Ectodermal cell (in vitro differentiated cells): ENCODE measurements around the gene FFAR1. TPM values are rescaled to one million over a fixed set of nuclear protein-coding genes. Genes with fewer than 3 reads are reported as not detected.

Source experiments
- H3K27ac ChIP-seq: 2 replicates; pipeline ENCODE4 v1.7.0; 2013; ENCODE audit warnings: mild to moderate bottlenecking, low read depth, low read length; ENCODE audit not compliant: insufficient read depth, poor library complexity, severe bottlenecking
- H3K27me3 ChIP-seq: 2 replicates; pipeline ENCODE4 v1.7.0; 2013; ENCODE audit warnings: mild to moderate bottlenecking, low read length; ENCODE audit not compliant: insufficient read depth, control insufficient read depth, poor library complexity, severe bottlenecking
- H3K36me3 ChIP-seq: one replicate; pipeline ENCODE4 v1.7.0; 2013; ENCODE audit warnings: low read length; ENCODE audit not compliant: control insufficient read depth, insufficient read depth
- H3K4me1 ChIP-seq: one replicate; pipeline ENCODE4 v1.7.0; 2013; ENCODE audit warnings: low read length; ENCODE audit not compliant: control insufficient read depth, insufficient read depth
- H3K4me3 ChIP-seq: 2 replicates; pipeline ENCODE4 v1.7.0; 2013; ENCODE audit warnings: low read depth, low read length, control low read depth; ENCODE audit not compliant: insufficient read depth
- H3K9me3 ChIP-seq: 2 replicates; pipeline ENCODE4 v1.7.0; 2013; ENCODE audit warnings: mild to moderate bottlenecking, low read length, moderate library complexity; ENCODE audit not compliant: control insufficient read depth
- WGBS, 2 experiments: methylation state at CpG; one replicate each; pipeline ENCODE4 v1.1.7; 2013; ENCODE audit warnings: missing lambda C conversion rate in 2 of 2; 5-methylcytosine and 5-hydroxymethylcytosine counted together
- polyA plus RNA-seq, 4 experiments: library from polyadenylated mRNA; stranded (reverse); fragments of 50-300 nt; gene quantifications; one replicate each; pipeline ENCODE4 v1.2.3, GENCODE V29; 2013

FFAR1 gene, protein sequence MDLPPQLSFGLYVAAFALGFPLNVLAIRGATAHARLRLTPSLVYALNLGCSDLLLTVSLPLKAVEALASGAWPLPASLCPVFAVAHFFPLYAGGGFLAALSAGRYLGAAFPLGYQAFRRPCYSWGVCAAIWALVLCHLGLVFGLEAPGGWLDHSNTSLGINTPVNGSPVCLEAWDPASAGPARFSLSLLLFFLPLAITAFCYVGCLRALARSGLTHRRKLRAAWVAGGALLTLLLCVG (N-terminal part only)
- not detected for polyA plus RNA-seq (2013, experiment 1 of 4)
- polyA plus RNA-seq (2013, experiment 2 of 4), result not detected
- not detected for polyA plus RNA-seq (2013, experiment 3 of 4)
- polyA plus RNA-seq (2013, experiment 4 of 4), result not detected

DNA sequence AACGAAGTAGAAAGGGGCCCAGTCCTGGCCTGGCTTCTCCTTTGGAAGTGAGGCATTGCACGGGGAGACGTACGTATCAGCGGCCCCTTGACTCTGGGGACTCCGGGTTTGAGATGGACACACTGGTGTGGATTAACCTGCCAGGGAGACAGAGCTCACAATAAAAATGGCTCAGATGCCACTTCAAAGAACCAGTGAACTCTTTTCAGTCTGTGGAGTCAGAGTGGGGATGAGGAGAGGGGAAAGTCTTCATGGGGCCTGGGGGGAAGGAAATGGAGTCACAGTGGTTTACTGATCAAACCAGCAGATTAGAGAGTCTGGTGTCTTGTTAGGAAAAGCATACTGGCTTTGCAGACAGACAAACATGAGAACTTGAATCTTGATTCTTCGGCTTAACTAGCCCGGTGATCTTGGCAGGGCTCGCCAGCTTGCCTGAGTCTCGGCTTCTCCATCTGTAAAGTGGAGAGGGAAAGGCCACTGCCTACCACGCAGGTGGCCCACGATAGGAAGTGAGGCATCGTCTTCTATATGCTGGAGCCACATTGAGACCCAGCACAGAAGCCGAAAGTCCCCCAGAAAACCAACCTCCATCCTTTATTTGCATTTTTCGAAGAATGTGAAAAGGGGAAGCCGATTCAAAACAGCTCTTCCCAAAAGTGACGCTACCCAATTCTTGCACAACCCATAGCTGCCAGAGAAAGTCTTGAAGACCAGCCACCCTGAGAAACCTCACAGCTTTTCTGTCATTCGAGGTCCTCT is at the start of gene FFAR1:
Gene FFAR1, plus strand, starts transcription at position 732 of the 759 bp plus-strand sequence. CDS start 3,650 bp downstream, outside the sequence.
- H3K9me3 ChIP-seq, result no peaks in the 10 kb centered on the region
- no peaks in the 10 kb centered on the region for H3K36me3 ChIP-seq
- no peaks in the 10 kb centered on the region for H3K4me1 ChIP-seq
- no peak within 1 kb of the TSS for H3K4me3 ChIP-seq
- no peak within 1 kb of the TSS for H3K27ac ChIP-seq
- WGBS, 2 experiments, result 93% methylated on average over 18 of the region's 18 CpGs
- H3K27me3 ChIP-seq, result peaks cover 31% of the 10 kb centered on the region

DNA sequence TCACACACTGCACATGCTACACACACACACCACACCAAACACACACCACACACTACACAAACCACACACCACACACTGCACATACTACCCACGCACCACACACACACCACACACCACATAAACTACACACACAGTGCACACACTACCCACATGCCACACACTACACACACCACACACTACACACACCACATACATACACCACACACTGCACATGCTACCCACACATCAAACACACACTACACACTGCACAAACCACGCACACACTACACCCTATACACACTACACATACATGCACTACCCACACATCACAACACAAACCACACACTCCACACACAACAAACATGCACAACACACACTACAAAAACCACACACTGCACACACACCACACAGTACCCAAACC is 49.8 kb upstream of the FFAR1 start:
- no peak overlapping the region for H3K4me3 ChIP-seq
- no peak overlapping the region for H3K27ac ChIP-seq
- WGBS, 2 experiments, result 85 to 90% methylated on average over 2 of the region's 2 CpGs

DNA sequence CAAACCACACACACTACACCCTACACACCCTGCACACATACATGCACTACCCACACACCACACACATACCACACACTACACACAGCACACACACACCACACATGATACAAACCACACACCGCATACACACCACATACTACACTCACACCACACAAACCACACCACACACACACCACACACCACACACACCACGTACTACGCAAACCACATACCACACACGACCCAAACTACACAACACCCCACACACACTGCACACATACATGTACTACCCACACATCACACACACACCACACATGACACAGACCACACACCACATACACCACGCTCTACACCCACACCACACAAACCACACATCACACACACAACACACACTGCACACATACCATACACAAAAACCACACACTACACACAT is 49.1 kb upstream of the FFAR1 start:
- Histone ChIP-seq H3K27ac (no peak overlapping the region), H3K36me3 (no peaks in the 10 kb centered on the region), H3K9me3 (no peaks in the 10 kb centered on the region), H3K4me3 (no peak overlapping the region), H3K4me1 (peaks cover 6% of the 10 kb centered on the region), H3K27me3 (no peaks in the 10 kb centered on the region)
- 89 to 92% methylated on average over 5 of the region's 5 CpGs for WGBS, 2 experiments

More for the DNA sequence above, 49.8 kb upstream of the FFAR1 start:
- Histone ChIP-seq H3K9me3 (no peaks in the 10 kb centered on the region), H3K27me3 (no peaks in the 10 kb centered on the region), H3K4me1 (peaks cover 9% of the 10 kb centered on the region), H3K36me3 (no peaks in the 10 kb centered on the region)

DNA sequence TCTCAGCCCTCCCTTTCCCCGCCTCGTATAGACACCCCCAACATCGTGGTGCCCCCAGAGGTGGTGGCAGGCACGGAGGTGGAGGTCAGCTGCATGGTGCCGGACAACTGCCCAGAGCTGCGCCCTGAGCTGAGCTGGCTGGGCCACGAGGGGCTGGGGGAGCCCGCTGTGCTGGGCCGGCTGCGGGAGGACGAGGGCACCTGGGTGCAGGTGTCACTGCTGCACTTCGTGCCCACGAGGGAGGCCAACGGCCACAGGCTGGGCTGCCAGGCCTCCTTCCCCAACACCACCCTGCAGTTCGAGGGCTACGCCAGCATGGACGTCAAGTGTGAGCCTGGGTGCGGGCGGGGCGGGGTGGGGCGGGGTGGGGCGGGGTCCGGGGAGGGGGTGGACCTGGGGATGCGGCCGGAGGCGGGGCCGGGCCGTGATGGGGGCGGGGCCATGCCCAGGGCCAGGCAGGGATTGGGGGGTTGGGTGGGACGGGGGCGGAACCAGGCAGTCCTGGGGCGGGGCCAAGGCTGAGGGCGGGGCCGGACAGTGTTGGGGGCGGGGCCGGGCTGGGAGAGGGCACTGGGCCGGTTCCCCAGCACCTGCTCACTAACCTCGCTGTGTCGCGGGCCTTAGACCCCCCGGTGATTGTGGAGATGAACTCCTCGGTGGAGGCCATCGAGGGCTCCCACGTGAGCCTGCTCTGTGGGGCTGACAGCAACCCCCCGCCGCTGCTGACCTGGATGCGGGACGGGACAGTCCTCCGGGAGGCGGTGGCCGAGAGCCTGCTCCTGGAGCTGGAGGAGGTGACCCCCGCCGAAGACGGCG is 48.0 kb upstream of the FFAR1 start:
- Histone ChIP-seq H3K27me3 (no peaks in the 10 kb centered on the region), H3K9me3 (no peaks in the 10 kb centered on the region), H3K4me1 (no peaks in the 10 kb centered on the region), H3K4me3 (no peak overlapping the region), H3K36me3 (no peaks in the 10 kb centered on the region), H3K27ac (no peak overlapping the region)
- 86 to 90% methylated on average over 44 to 55 of the region's 55 CpGs for WGBS, 2 experiments

DNA sequence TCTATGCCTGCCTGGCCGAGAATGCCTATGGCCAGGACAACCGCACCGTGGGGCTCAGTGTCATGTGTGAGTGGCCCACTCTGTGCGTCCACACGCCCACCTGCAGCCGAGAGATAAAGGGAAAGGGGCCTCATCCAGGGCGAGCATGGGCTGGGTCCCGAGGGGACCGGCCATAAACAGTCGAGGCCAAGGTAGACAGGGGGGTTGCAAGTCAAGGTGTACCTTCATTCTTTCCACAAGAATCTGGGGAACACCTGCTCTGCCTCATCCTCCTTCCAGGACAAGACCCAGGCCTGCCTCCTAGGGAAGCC is 47.4 kb upstream of the FFAR1 start:
- Histone ChIP-seq H3K9me3 (no peaks in the 10 kb centered on the region), H3K4me3 (no peak overlapping the region), H3K36me3 (no peaks in the 10 kb centered on the region), H3K27me3 (no peaks in the 10 kb centered on the region), H3K4me1 (no peaks in the 10 kb centered on the region), H3K27ac (no peak overlapping the region)
- 94 to 96% methylated on average over 10 of the region's 10 CpGs for WGBS, 2 experiments

DNA sequence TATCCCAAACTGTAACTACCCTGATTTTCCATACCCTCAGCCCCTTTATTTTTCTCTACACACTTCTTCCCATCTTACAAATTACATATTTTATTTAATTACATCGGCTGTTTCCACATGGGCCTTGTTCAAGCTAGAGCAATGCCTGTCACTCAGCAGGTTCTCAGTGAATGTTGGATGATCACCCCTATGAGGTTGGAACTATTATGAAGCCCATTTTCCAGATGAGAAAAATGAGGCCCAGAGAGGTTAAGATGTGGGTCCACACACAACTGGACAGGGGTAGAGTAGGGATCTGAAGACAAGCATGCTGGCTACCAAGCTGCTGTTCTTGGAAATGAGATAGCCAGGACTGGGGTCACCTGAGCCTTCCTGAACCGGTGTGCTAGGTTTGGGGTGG is 45.7 kb upstream of the FFAR1 start:
- H3K27me3 ChIP-seq, result no peaks in the 10 kb centered on the region
- no peak overlapping the region for H3K27ac ChIP-seq
- H3K9me3 ChIP-seq, result no peaks in the 10 kb centered on the region
- no peaks in the 10 kb centered on the region for H3K36me3 ChIP-seq
- 92 to 100% methylated on average over 2 of the region's 2 CpGs for WGBS, 2 experiments
- no peaks in the 10 kb centered on the region for H3K4me1 ChIP-seq
- H3K4me3 ChIP-seq, result no peak overlapping the region

DNA sequence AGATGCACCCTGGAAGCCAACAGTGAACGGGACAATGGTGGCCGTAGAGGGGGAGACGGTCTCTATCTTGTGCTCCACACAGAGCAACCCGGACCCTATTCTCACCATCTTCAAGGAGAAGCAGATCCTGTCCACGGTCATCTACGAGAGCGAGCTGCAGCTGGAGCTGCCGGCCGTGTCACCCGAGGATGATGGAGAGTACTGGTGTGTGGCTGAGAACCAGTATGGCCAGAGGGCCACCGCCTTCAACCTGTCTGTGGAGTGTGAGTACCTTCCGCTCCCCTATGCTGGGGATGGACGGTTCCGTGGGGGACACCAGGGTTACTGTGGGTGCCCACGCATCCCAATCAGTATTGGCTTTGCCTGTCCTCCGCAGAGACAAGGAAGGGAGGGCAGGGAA is 45.3 kb upstream of the FFAR1 start:
- Histone ChIP-seq H3K27ac (no peak overlapping the region), H3K9me3 (no peaks in the 10 kb centered on the region), H3K27me3 (no peaks in the 10 kb centered on the region), H3K36me3 (no peaks in the 10 kb centered on the region), H3K4me3 (no peak overlapping the region), H3K4me1 (no peaks in the 10 kb centered on the region)
- WGBS, 2 experiments, result 88 to 89% methylated on average over 16 of the region's 16 CpGs

DNA sequence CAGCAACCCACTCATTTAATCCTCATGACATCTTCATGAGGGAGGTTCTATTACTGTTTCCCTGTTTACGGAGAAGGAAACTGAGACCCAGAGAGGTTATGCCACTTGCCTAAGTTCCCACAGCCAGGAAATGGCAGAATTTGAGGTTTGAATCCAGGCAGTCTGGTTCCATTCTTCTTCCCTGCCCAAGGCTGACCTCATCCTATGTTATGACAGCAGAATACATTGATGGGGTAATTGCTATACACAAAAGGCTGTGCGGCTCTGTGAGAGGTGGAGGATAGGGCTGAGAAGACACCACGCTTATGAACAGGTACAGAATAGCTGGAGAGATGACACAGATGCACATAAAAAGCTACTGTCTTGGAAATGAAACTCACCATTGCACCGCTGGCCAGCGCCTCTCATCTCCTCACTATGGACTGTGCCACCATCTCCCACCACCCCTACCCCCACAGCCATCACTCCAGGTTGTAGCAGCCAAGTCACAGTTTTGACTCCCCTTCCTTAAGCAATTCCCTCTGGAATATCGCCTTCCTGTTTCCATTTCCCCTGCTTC is 44.3 kb upstream of the FFAR1 start:
- no peak overlapping the region for H3K27ac ChIP-seq
- H3K4me3 ChIP-seq, result no peak overlapping the region
- no peaks in the 10 kb centered on the region for H3K36me3 ChIP-seq
- H3K27me3 ChIP-seq, result no peaks in the 10 kb centered on the region
- no peaks in the 10 kb centered on the region for H3K9me3 ChIP-seq
- no peaks in the 10 kb centered on the region for H3K4me1 ChIP-seq
- 91 to 94% methylated on average over 6 of the region's 6 CpGs for WGBS, 2 experiments

DNA sequence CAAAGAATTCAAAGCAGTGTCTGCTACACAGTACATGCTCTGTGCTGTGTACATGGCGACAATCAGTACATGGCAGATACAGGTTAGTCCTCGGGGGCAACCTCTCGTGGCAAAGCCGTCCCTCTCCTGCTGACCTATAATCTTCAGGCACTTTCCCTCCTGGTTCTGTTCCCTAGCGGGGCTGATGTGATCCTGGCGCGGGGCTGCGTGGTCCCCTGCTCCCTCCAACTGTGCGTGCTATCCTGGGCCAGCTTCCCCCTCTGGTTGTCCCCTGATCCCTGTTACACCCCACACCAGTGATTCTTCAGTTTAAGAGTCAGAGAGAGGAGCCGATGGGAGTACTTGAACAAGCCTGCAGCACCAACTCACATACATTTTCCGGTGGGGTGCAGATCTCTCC is 43.7 kb upstream of the FFAR1 start:
- H3K36me3 ChIP-seq, result no peaks in the 10 kb centered on the region
- no peaks in the 10 kb centered on the region for H3K9me3 ChIP-seq
- H3K27ac ChIP-seq, result no peak overlapping the region
- WGBS, 2 experiments, result 79 to 85% methylated on average over 11 of the region's 11 CpGs
- H3K27me3 ChIP-seq, result no peaks in the 10 kb centered on the region
- H3K4me3 ChIP-seq, result no peak overlapping the region
- H3K4me1 ChIP-seq, result no peaks in the 10 kb centered on the region

DNA sequence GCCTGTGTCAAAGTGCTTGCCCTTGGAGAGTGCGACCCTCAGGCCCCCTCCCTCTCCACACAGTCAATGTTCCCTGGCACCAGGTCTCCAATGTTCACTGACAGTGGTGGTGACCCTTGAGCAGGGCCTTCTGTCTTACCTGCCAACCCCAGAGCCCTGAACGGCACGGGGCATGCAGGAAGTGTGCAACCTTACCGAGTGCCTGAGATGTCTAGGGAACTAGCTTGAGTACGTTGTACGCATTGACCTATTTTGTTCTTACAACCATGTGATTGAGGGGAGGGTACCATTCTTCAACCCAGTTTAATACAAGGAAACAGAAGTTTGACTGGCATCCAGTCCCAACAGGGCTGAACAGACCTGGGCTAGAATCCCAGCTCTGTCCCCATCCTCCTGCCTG is 42.5 kb upstream of the FFAR1 start:
- WGBS, 2 experiments, result 92 to 93% methylated on average over 6 of the region's 6 CpGs
- no peak overlapping the region for H3K4me3 ChIP-seq

More for the DNA sequence above, 42.5 kb upstream of the FFAR1 start:
- no peaks in the 10 kb centered on the region for H3K9me3 ChIP-seq
- H3K27me3 ChIP-seq, result no peaks in the 10 kb centered on the region
- H3K36me3 ChIP-seq, result no peaks in the 10 kb centered on the region
- H3K27ac ChIP-seq, result no peak overlapping the region
- H3K4me1 ChIP-seq, result no peaks in the 10 kb centered on the region
